Loucy (cell line): Measurements from ENCODE around the gene BSND.

ENCODE experiments used
- H2AFZ ChIP-seq: fragments of 200-600 bp; sonication (generic); 2 replicates; pipeline ENCODE4 v1.6.0; 2016; ENCODE audit warnings: antibody characterized with exemption, mild to moderate bottlenecking, low read length, moderate library complexity
- H3F3A ChIP-seq: fragments of 200-600 bp; 2 replicates; pipeline ENCODE4 v1.6.0; 2016; ENCODE audit warnings: antibody characterized with exemption, low read depth, mild to moderate bottlenecking
- H3K27me3 ChIP-seq: fragments of 200-600 bp; sonication (generic); 2 replicates; pipeline ENCODE4 v1.6.1; 2014; ENCODE audit warnings: low read length, mild to moderate bottlenecking; ENCODE audit not compliant: insufficient read depth, poor library complexity, severe bottlenecking
- H3K36me3 ChIP-seq: fragments of 200-600 bp; sonication (generic); 2 replicates; pipeline ENCODE4 v1.6.1; 2016; ENCODE audit warnings: low read length; ENCODE audit not compliant: insufficient read depth
- H3K4me1 ChIP-seq: fragments of 200-600 bp; sonication (generic); 2 replicates; pipeline ENCODE4 v1.5.1; 2014; ENCODE audit warnings: low read length, mild to moderate bottlenecking; ENCODE audit not compliant: insufficient read depth, poor library complexity, severe bottlenecking
- H3K4me2 ChIP-seq: fragments of 200-600 bp; sonication (generic); 2 replicates; pipeline ENCODE4 v1.6.0; 2014; ENCODE audit warnings: antibody characterized with exemption, low read length, low read depth, mild to moderate bottlenecking; ENCODE audit not compliant: poor library complexity, severe bottlenecking
- H3K4me3 ChIP-seq: fragments of 200-600 bp; sonication (generic); 2 replicates; pipeline ENCODE4 v1.5.1; 2014; ENCODE audit warnings: low read length, mild to moderate bottlenecking, mixed read lengths; ENCODE audit not compliant: poor library complexity, severe bottlenecking
- H3K79me2 ChIP-seq: fragments of 200-600 bp; sonication (generic); 2 replicates; pipeline ENCODE4 v1.6.1; 2014; ENCODE audit warnings: low read length; ENCODE audit not compliant: insufficient read depth
- H3K9ac ChIP-seq: fragments of 200-600 bp; sonication (generic); 2 replicates; pipeline ENCODE4 v1.6.0; 2014; ENCODE audit warnings: mild to moderate bottlenecking, low read depth, low read length, moderate library complexity; ENCODE audit not compliant: poor library complexity, severe bottlenecking
- H3K9me2 ChIP-seq: fragments of 200-600 bp; sonication (generic); replicated peaks from 2 replicates; pipeline ENCODE4 v1.6.1; 2016; ENCODE audit warnings: low read depth, low read length, mixed read lengths
- H3K9me3 ChIP-seq: fragments of 200-600 bp; sonication (generic); 2 replicates; pipeline ENCODE4 v1.6.1; 2014; ENCODE audit warnings: mild to moderate bottlenecking, antibody characterized with exemption, low read length, low read depth; ENCODE audit not compliant: insufficient read depth
- H4K20me1 ChIP-seq: fragments of 200-600 bp; sonication (generic); 2 replicates; pipeline ENCODE4 v1.6.0; 2014; ENCODE audit warnings: antibody characterized with exemption, low read length, mild to moderate bottlenecking; ENCODE audit not compliant: insufficient read depth, poor library complexity, severe bottlenecking
- EZH2phosphoT487 ChIP-seq: fragments of 200-600 bp; IDR thresholded peaks from 2 replicates; pipeline ENCODE4 v1.6.1; 2018; ENCODE audit warnings: antibody characterized with exemption, mild to moderate bottlenecking, moderate library complexity, borderline replicate concordance
- TF ChIP-seq, protein P1 (sequence below): fragments of 200-600 bp; sonication (generic); conservative IDR thresholded peaks from 2 replicates; pipeline ENCODE4 v1.5.1; 2014; ENCODE audit warnings: mild to moderate bottlenecking, antibody characterized with exemption, low read length

Gene BSND

GRCh38 chr1:55047611-55048010 lies 48.9 kb downstream of the BSND start:
- H3K4me1 ChIP-seq, result no peaks in the 10 kb centered on the region
- H2AFZ ChIP-seq, result no peak overlapping the region
- no peaks in the 10 kb centered on the region for H3F3A ChIP-seq
- TF ChIP-seq, protein P1, sequence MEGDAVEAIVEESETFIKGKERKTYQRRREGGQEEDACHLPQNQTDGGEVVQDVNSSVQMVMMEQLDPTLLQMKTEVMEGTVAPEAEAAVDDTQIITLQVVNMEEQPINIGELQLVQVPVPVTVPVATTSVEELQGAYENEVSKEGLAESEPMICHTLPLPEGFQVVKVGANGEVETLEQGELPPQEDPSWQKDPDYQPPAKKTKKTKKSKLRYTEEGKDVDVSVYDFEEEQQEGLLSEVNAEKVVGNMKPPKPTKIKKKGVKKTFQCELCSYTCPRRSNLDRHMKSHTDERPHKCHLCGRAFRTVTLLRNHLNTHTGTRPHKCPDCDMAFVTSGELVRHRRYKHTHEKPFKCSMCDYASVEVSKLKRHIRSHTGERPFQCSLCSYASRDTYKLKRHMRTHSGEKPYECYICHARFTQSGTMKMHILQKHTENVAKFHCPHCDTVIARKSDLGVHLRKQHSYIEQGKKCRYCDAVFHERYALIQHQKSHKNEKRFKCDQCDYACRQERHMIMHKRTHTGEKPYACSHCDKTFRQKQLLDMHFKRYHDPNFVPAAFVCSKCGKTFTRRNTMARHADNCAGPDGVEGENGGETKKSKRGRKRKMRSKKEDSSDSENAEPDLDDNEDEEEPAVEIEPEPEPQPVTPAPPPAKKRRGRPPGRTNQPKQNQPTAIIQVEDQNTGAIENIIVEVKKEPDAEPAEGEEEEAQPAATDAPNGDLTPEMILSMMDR, result no peak
- TF ChIP-seq EZH2phosphoT487, result no peak
- no peaks in the 10 kb centered on the region for H3K79me2 ChIP-seq
- no peak overlapping the region for H3K9ac ChIP-seq
- H3K9me3 ChIP-seq, result no peaks in the 10 kb centered on the region
- H3K4me2 ChIP-seq, result no peak overlapping the region
- H3K9me2 ChIP-seq, result no peaks in the 10 kb centered on the region
- no peaks in the 10 kb centered on the region for H3K27me3 ChIP-seq
- no peak overlapping the region for H3K4me3 ChIP-seq
- no peaks in the 10 kb centered on the region for H3K36me3 ChIP-seq
- no peaks in the 10 kb centered on the region for H4K20me1 ChIP-seq

- H3K27me3 ChIP-seq, result no peaks in the 10 kb centered on the region
- no peaks in the 10 kb centered on the region for H3K4me1 ChIP-seq
- TF ChIP-seq, protein P1, result no peak
- TF ChIP-seq EZH2phosphoT487, result no peak
- no peaks in the 10 kb centered on the region for H3K36me3 ChIP-seq
- no peaks in the 10 kb centered on the region for H3K9me2 ChIP-seq
- H3K4me2 ChIP-seq, result no peak overlapping the region
- no peaks in the 10 kb centered on the region for H3K79me2 ChIP-seq
- H2AFZ ChIP-seq, result no peak overlapping the region
- no peak overlapping the region for H3K9ac ChIP-seq
- no peaks in the 10 kb centered on the region for H3F3A ChIP-seq
- H3K9me3 ChIP-seq, result no peaks in the 10 kb centered on the region
- H3K4me3 ChIP-seq, result no peak overlapping the region
- H4K20me1 ChIP-seq, result no peaks in the 10 kb centered on the region
These were observed 49.9 kb downstream of the BSND start for GRCh38 chr1:55048453-55049270.

GRCh38 chr1:55049271-55049913 lies 50.7 kb downstream of the BSND start:
- H3K9me3 ChIP-seq, result no peaks in the 10 kb centered on the region
- no peaks in the 10 kb centered on the region for H3K79me2 ChIP-seq
- no peaks in the 10 kb centered on the region for H3K36me3 ChIP-seq
- H3K4me2 ChIP-seq, result no peak overlapping the region
- H3F3A ChIP-seq, result no peaks in the 10 kb centered on the region
- no peaks in the 10 kb centered on the region for H3K4me1 ChIP-seq
- H3K9ac ChIP-seq, result no peak overlapping the region
- H3K9me2 ChIP-seq, result no peaks in the 10 kb centered on the region
- H3K4me3 ChIP-seq, result no peak overlapping the region
- no peaks in the 10 kb centered on the region for H3K27me3 ChIP-seq
- H4K20me1 ChIP-seq, result no peaks in the 10 kb centered on the region
- no peak for TF ChIP-seq EZH2phosphoT487
- TF ChIP-seq, protein P1, result no peak
- no peak overlapping the region for H2AFZ ChIP-seq
